Measurements from ENCODE around the gene ECE1. TPM values are rescaled to one million over a fixed set of nuclear protein-coding genes. Genes with fewer than 3 reads are reported as not detected.
"Not testable (repeated sequence)": the region's sequence is repeated elsewhere in the genome, so short reads cannot be mapped to it uniquely, and the experiment has no call there.

ECE1 gene
- total RNA-seq, 1 experiment from 2014 or later = 82.6 TPM

GRCh38 chr1:21229246-21230000 lies 60.8 kb downstream of the ECE1 start:
- peak in 1 of 2 experiments; percentile 36 for DNase-seq (ENCODE audit: low read depth in 1 of 2, low spot score in 2 of 2)
- Histone ChIP-seq H3K27ac (peak overlapping the region; percentile 27; the same call in 1 of the 2 replicates), H3K27me3 (replicated peaks) (no peaks in the 10 kb centered on the region), H3K4me3 (no peak overlapping the region), H3K9me3 (replicated peaks) (no peaks in the 10 kb centered on the region), H3K36me3 (peaks cover 57% of the 10 kb centered on the region), H3K4me1 (replicated peaks) (peaks cover 14% of the 10 kb centered on the region)

GRCh38 chr1:21228224-21228623 lies 62.0 kb downstream of the ECE1 start:
- not testable (repeated sequence) for H3K4me3 ChIP-seq; DNase-seq (ENCODE audit: low read depth in 1 of 2, low spot score in 2 of 2); H3K27me3 ChIP-seq (replicated peaks); H3K27ac ChIP-seq; H3K9me3 ChIP-seq (replicated peaks)
- H3K4me1 ChIP-seq (replicated peaks) = peaks cover 14% of the 10 kb centered on the region
- H3K36me3 ChIP-seq = peaks cover 61% of the 10 kb centered on the region

GRCh38 chr1:21225065-21225464 lies 65.2 kb downstream of the ECE1 start:
- no peaks in the 10 kb centered on the region for H3K27me3 ChIP-seq (replicated peaks)
- no peak for DNase-seq (ENCODE audit: low read depth in 1 of 2, low spot score in 2 of 2)
- no peak overlapping the region for H3K27ac ChIP-seq
- H3K4me3 ChIP-seq = no peak overlapping the region
- no peaks in the 10 kb centered on the region for H3K9me3 ChIP-seq (replicated peaks)
- peaks cover 12% of the 10 kb centered on the region for H3K4me1 ChIP-seq (replicated peaks)
- H3K36me3 ChIP-seq = peaks cover 65% of the 10 kb centered on the region

- no peak for DNase-seq (ENCODE audit: low read depth in 1 of 2, low spot score in 2 of 2)
- Histone ChIP-seq H3K4me1 (replicated peaks) (no peaks in the 10 kb centered on the region), H3K36me3 (peaks cover 67% of the 10 kb centered on the region), H3K9me3 (replicated peaks) (no peaks in the 10 kb centered on the region), H3K27ac (no peak overlapping the region), H3K27me3 (replicated peaks) (no peaks in the 10 kb centered on the region), H3K4me3 (no peak overlapping the region)
These were observed 69.4 kb downstream of the ECE1 start for GRCh38 chr1:21220815-21221214.

- no peaks in the 10 kb centered on the region for H3K4me1 ChIP-seq (replicated peaks)
- no peaks in the 10 kb centered on the region for H3K27me3 ChIP-seq (replicated peaks)
- peaks cover 59% of the 10 kb centered on the region for H3K36me3 ChIP-seq
- H3K27ac ChIP-seq = no peak overlapping the region
- H3K4me3 ChIP-seq = no peak overlapping the region
- no peaks in the 10 kb centered on the region for H3K9me3 ChIP-seq (replicated peaks)
- DNase-seq (ENCODE audit: low read depth in 1 of 2, low spot score in 2 of 2) = no peak
These were observed 70.6 kb downstream of the ECE1 start for GRCh38 chr1:21219674-21220073.

DNA sequence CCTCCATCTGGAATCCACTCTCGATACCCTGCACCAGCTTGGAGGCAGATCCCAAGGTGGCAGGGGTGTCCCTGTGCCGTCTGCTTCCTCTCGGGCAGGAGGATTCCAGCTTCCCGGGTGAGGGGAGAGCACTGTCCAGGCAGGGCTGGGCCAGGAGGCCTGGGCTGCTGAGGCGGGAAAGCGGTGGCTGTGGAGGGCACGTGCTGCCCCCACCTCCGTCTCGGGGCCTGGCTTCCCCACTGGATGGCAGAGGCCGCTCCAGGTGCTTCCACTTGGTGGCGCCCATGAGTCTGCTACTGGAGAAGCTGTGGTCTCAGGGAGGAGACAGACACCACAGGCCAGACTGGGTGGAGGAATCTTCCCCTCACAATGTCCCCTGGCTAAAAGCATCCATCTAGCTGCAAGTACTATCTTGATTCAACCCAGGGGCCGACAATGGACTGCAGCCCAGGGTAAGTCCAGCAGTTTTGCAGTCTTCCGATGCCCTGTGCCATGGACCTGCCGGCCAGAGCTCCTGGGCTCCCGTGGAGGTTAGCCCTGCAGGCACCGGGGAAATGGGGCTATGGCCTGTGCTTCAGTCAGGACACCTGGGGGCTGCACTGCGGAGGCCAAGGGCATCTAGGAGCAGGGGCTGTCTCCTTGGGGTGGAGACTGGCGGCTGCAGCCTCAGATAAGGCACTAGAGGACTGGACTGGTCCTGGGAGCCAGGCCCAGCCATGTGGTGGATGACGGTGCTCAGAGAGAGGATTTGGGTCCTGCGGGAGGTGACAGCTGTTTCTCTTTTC lies 72.3 kb downstream of the ECE1 start:
- Histone ChIP-seq H3K36me3 (peaks cover 46% of the 10 kb centered on the region), H3K4me1 (replicated peaks) (no peaks in the 10 kb centered on the region), H3K9me3 (replicated peaks) (no peaks in the 10 kb centered on the region), H3K27me3 (replicated peaks) (no peaks in the 10 kb centered on the region), H3K27ac (no peak overlapping the region), H3K4me3 (no peak overlapping the region)
- peak; percentile 33 to 63 for DNase-seq (ENCODE audit: low read depth in 1 of 2, low spot score in 2 of 2)

DNA sequence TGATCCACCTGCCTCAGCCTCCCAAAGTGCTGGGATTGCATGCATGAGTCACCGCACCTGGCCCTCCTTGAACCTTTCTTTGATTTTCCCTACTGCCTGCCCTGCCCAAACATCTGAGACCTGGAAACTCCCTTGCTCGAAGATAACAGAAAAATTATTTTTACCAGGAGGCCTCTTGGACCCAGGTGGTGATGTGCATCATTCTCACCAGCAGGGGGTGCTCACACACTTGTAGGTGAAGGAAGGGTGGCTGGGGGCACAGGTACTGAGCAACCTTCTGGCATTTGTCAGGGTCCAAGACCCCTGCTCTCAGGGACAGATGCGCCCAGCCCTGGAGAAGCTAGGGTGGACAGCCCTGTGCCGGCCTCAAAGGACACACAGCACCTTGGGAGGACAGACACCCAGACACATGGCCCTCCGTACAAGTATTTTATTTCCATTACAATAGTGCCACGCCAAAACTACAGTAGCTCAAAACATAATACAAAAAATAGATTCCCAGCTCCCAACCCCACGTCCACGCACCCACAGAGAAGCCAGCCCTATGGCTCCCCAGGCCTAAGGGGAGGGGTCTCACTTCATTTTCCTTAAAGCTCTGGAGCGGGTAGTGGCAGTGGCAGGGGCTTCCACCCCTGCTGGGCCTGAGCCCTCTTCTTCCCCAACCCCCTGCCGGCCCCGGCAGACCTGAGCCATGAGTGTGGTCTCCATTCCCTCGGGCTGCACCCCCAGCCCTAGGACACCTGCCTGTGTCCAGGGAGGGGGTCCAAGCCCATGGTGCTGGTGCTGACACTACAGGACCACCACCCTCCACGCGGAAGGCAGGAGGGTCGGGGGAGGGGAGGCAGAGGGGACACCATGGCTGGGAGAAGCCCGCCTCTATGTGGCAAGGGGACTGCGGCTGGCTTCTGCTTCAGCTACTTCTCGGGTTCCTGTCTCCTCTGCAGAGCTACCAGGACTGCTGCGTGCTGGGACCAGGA lies 73.1 kb downstream of the ECE1 start:
- H3K4me1 ChIP-seq (replicated peaks) = peaks cover 5% of the 10 kb centered on the region
- DNase-seq (ENCODE audit: low read depth in 1 of 2, low spot score in 2 of 2) = peak in 1 of 2 experiments; percentile 44
- no peaks in the 10 kb centered on the region for H3K9me3 ChIP-seq (replicated peaks)
- H3K4me3 ChIP-seq = no peak overlapping the region
- H3K27me3 ChIP-seq (replicated peaks) = no peaks in the 10 kb centered on the region
- no peak overlapping the region for H3K27ac ChIP-seq
- peaks cover 42% of the 10 kb centered on the region for H3K36me3 ChIP-seq

- no peaks in the 10 kb centered on the region for H3K36me3 ChIP-seq
- peak in 1 of 2 experiments; percentile 42 for DNase-seq (ENCODE audit: low read depth in 1 of 2, low spot score in 2 of 2)
- H3K27me3 ChIP-seq (replicated peaks) = no peaks in the 10 kb centered on the region
- no peak overlapping the region for H3K4me3 ChIP-seq
- peaks cover 10% of the 10 kb centered on the region for H3K4me1 ChIP-seq (replicated peaks)
- H3K9me3 ChIP-seq (replicated peaks) = no peaks in the 10 kb centered on the region
- H3K27ac ChIP-seq = no peak overlapping the region
These were observed 78.1 kb downstream of the ECE1 start for GRCh38 chr1:21212126-21212525.

- not testable (repeated sequence) for H3K9me3 ChIP-seq (replicated peaks); H3K4me3 ChIP-seq; H3K36me3 ChIP-seq
These were observed 82.0 kb downstream of the ECE1 start for GRCh38 chr1:21208137-21208700.

DNA sequence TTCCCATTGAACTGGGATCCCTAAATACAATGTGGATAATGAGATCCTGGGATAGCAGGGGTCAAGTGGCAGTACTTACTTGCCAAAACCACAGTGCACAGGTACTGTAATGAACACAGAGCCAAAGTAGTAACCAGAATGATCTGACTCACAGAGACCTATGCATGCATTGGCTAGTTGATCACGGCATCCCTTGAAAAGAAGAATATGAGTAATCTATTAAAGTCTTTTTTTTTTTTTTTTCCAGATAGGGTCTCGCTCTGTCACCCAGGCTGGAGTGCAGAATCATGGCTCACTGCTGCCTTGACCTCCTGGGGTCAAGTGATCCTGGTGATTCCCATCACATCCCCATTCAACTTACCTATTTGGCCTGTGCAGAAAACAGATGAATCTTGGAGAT lies 84.1 kb downstream of the ECE1 start:
- no peaks in the 10 kb centered on the region for H3K9me3 ChIP-seq (replicated peaks)
- no peak overlapping the region for H3K4me3 ChIP-seq
- no peaks in the 10 kb centered on the region for H3K27me3 ChIP-seq (replicated peaks)
- H3K27ac ChIP-seq = no peak overlapping the region
- DNase-seq (ENCODE audit: low read depth in 1 of 2, low spot score in 2 of 2) = no peak
- peaks cover 2% of the 10 kb centered on the region; the same call in 1 of the 2 replicates for H3K4me1 ChIP-seq (replicated peaks)
- H3K36me3 ChIP-seq = no peaks in the 10 kb centered on the region

More at GRCh38 chr1:21208137-21208700, 82.0 kb downstream of the ECE1 start:
- H3K4me1 ChIP-seq (replicated peaks) = peaks cover 10% of the 10 kb centered on the region
- not testable (repeated sequence) for H3K27me3 ChIP-seq (replicated peaks); DNase-seq (ENCODE audit: low read depth in 1 of 2, low spot score in 2 of 2); H3K27ac ChIP-seq

- no peaks in the 10 kb centered on the region for H3K9me3 ChIP-seq (replicated peaks)
- H3K4me1 ChIP-seq (replicated peaks) = peaks cover 4% of the 10 kb centered on the region; the same call in 1 of the 2 replicates
- H3K27ac ChIP-seq = no peak overlapping the region
- no peaks in the 10 kb centered on the region for H3K36me3 ChIP-seq
- H3K4me3 ChIP-seq = no peak overlapping the region
- H3K27me3 ChIP-seq (replicated peaks) = no peaks in the 10 kb centered on the region
- no peak for DNase-seq (ENCODE audit: low read depth in 1 of 2, low spot score in 2 of 2)
These were observed 84.8 kb downstream of the ECE1 start for GRCh38 chr1:21205416-21205815.

DNA sequence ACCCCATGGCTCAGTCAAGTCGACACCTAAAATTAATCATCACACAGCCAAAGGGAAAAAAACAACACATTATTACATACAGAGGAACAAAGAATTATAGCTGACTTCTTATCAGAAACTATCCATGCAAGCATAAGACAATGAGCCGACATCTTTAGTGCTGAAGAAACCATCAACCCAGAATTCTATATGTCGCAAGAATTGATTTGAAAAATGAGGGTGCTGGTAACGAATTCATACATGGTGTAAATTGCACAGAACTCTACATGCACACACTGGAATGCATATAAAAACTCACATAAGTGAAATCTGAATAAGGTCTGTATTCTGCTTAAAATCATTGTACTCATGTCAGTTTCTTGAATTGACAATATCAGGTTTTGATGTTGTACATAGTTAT lies 88.6 kb downstream of the ECE1 start:
- no peak overlapping the region for H3K4me3 ChIP-seq
- no peaks in the 10 kb centered on the region for H3K36me3 ChIP-seq
- no peaks in the 10 kb centered on the region for H3K27me3 ChIP-seq (replicated peaks)
- H3K4me1 ChIP-seq (replicated peaks) = peaks cover 4% of the 10 kb centered on the region; the same call in 1 of the 2 replicates
- H3K27ac ChIP-seq = no peak overlapping the region
- no peaks in the 10 kb centered on the region for H3K9me3 ChIP-seq (replicated peaks)
- no peak for DNase-seq (ENCODE audit: low read depth in 1 of 2, low spot score in 2 of 2)

- not testable (repeated sequence) for H3K9me3 ChIP-seq (replicated peaks); H3K4me3 ChIP-seq; H3K27ac ChIP-seq; DNase-seq (ENCODE audit: low read depth in 1 of 2, low spot score in 2 of 2); H3K36me3 ChIP-seq; H3K27me3 ChIP-seq (replicated peaks); H3K4me1 ChIP-seq (replicated peaks)
These were observed 89.0 kb downstream of the ECE1 start for GRCh38 chr1:21201238-21201637.

Measured in SJSA1 (cell line).